ENCODE results near the gene UBE4B.
"Not testable (repeated sequence)": the region's sequence is repeated elsewhere in the genome, so short reads cannot be mapped to it uniquely, and the experiment has no call there.

The UBE4B gene

GRCh38 chr1:10032590-10033358 is at the start of gene UBE4B:
UBE4B (plus strand) TSS chr1:10032958; CDS start chr1:10033671, 713 bp downstream.
- peak; percentile 93 for DNase-seq (ENCODE audit: low spot score)

GRCh38 chr1:9984253-9984652 is 48.5 kb upstream of the UBE4B start:
- DNase-seq (ENCODE audit: low spot score), result no peak

- no peak for DNase-seq (ENCODE audit: low spot score)
These were observed 47.8 kb upstream of the UBE4B start for GRCh38 chr1:9985001-9985400.

GRCh38 chr1:9989773-9990172 is 43.0 kb upstream of the UBE4B start:
- DNase-seq (ENCODE audit: low spot score), result no peak

GRCh38 chr1:9990944-9991343 is 41.8 kb upstream of the UBE4B start:
- DNase-seq (ENCODE audit: low spot score), result no peak

GRCh38 chr1:9992910-9993309 is 39.8 kb upstream of the UBE4B start:
- DNase-seq (ENCODE audit: low spot score), result no peak

GRCh38 chr1:9993561-9994075 is 39.1 kb upstream of the UBE4B start:
- no peak for DNase-seq (ENCODE audit: low spot score)

GRCh38 chr1:9996624-9997582 is 35.9 kb upstream of the UBE4B start, which contains the start of gene RBP7:
RBP7 (plus strand) TSS chr1:9997228; CDS start chr1:9997259, 31 bp downstream.
- peak; percentile 52 for DNase-seq (ENCODE audit: low spot score)

GRCh38 chr1:10001016-10001665 is 31.6 kb upstream of the UBE4B start:
- DNase-seq (ENCODE audit: low spot score), result no peak

GRCh38 chr1:10005248-10005647 is 27.5 kb upstream of the UBE4B start:
- not testable (repeated sequence) for DNase-seq (ENCODE audit: low spot score)

- no peak for DNase-seq (ENCODE audit: low spot score)
These were observed 25.6 kb upstream of the UBE4B start for GRCh38 chr1:10007169-10007568.

GRCh38 chr1:10014016-10014415 is 18.7 kb upstream of the UBE4B start:
- DNase-seq (ENCODE audit: low spot score), result no peak

- no peak for DNase-seq (ENCODE audit: low spot score)
These were observed 13.2 kb upstream of the UBE4B start for GRCh38 chr1:10019561-10019960.

GRCh38 chr1:10020086-10020485 is 12.7 kb upstream of the UBE4B start:
- no peak for DNase-seq (ENCODE audit: low spot score)

- not testable (repeated sequence) for DNase-seq (ENCODE audit: low spot score)
These were observed 12.1 kb upstream of the UBE4B start for GRCh38 chr1:10020678-10021077.

GRCh38 chr1:10021992-10022391 is 10.8 kb upstream of the UBE4B start:
- DNase-seq (ENCODE audit: low spot score), result not testable (repeated sequence)

GRCh38 chr1:10022656-10023055 is 10.1 kb upstream of the UBE4B start:
- DNase-seq (ENCODE audit: low spot score), result no peak

GRCh38 chr1:10025354-10025753 is 7.4 kb upstream of the UBE4B start:
- DNase-seq (ENCODE audit: low spot score), result no peak

GRCh38 chr1:10027027-10027426 is 5.7 kb upstream of the UBE4B start:
- DNase-seq (ENCODE audit: low spot score), result no peak

- not testable (repeated sequence) for DNase-seq (ENCODE audit: low spot score)
These were observed 3.7 kb upstream of the UBE4B start for GRCh38 chr1:10028956-10029500.

- DNase-seq (ENCODE audit: low spot score), result no peak
These were observed 1.3 kb upstream of the UBE4B start for GRCh38 chr1:10031461-10031860.

- DNase-seq (ENCODE audit: low spot score), result no peak
These were observed 644 bp downstream of the UBE4B start for GRCh38 chr1:10033359-10033845.

All from HuH-7 (cell line).